Prostate gland (tissue), 2 donors: ENCODE data around the gene SLC5A8. TPM values are rescaled to one million over a fixed set of nuclear protein-coding genes. Genes with fewer than 3 reads are reported as not detected.

Experiments used
- DNase-seq: peaks from one replicate; pipeline ENCODE4 v3.0.0-alpha.2; 2019; ENCODE audit warnings: low spot score
- H3K27ac ChIP-seq, 2 donors: fragments of 200-600 bp; sonication (generic); 2 replicates each; pipeline ENCODE4 v1.5.1; 2017 to 2019
- H3K27me3 ChIP-seq: fragments of 200-600 bp; sonication (generic); replicated peaks from 2 replicates; pipeline ENCODE4 v1.5.1; 2019; ENCODE audit not compliant: insufficient read depth
- H3K36me3 ChIP-seq, 2 donors: fragments of 200-600 bp; sonication (generic); 1 replicate in 1 of 2; 2 replicates in 1 of 2; pipeline versions ENCODE4 v1.5.1 to v1.8.1; 2017 to 2019
- H3K4me1 ChIP-seq: fragments of 200-600 bp; sonication (generic); replicated peaks from 2 replicates; pipeline ENCODE4 v1.5.1; 2019
- H3K4me3 ChIP-seq, 2 donors: fragments of 200-600 bp; sonication (generic); 2 replicates each; pipeline ENCODE4 v1.5.1; 2017 to 2019
- H3K9me3 ChIP-seq: fragments of 200-600 bp; sonication (generic); 2 replicates; pipeline ENCODE4 v1.5.1; 2017
- POLR2A ChIP-seq: fragments of 450-650 bp; IDR thresholded peaks from one replicate; pipeline ENCODE4 v1.6.1; 2016; ENCODE audit warnings: antibody characterized with exemption, mild to moderate bottlenecking
- POLR2AphosphoS5 ChIP-seq: sonication (generic); formaldehyde crosslinking; IDR thresholded peaks from one replicate; pipeline ENCODE4 v1.6.1; 2017; ENCODE audit warnings: antibody characterized with exemption
- WGBS: methylation state at CpG from one replicate; pipeline ENCODE4 v1.1.5; 2018; 5-methylcytosine and 5-hydroxymethylcytosine counted together
- intact Hi-C: fragments of 100-400 bp; cut with DNase I; formaldehyde crosslinking; loops from one replicate; pipeline ENCODE4 v1.14.2; 2022
- total RNA-seq, 2 donors: library from RNA; depleted of rRNA; stranded (reverse); fragments of >200 nt; gene quantifications; one replicate each; pipeline ENCODE4 v1.1.0, GENCODE V29; 2016
- TF ChIP-seq, protein P1 (sequence below), 4 experiments: fragments of 200-600 bp in 2 of 4; fragments of 450-650 bp in 2 of 4; sonication (generic) in 2 of 4; IDR thresholded peaks; 1 replicate in 3 of 4; 2 replicates in 1 of 4; pipeline ENCODE4 v1.5.1; 2016 to 2019; ENCODE audit warnings: antibody characterized with exemption in 4 of 4, mild to moderate bottlenecking in 2 of 4, moderate library complexity in 2 of 4

Gene SLC5A8
- total RNA-seq, 2 donors from 2014 or later = 0.51 to 5.6 TPM

- no peak overlapping the region for H3K27ac ChIP-seq
- no peak for DNase-seq
- WGBS = 83% methylated on average over 3 of the region's 3 CpGs
- H3K9me3 ChIP-seq = no peaks in the 10 kb centered on the region
- TF ChIP-seq POLR2A (no peak), POLR2AphosphoS5 (no peak)
- TF ChIP-seq, protein P1, sequence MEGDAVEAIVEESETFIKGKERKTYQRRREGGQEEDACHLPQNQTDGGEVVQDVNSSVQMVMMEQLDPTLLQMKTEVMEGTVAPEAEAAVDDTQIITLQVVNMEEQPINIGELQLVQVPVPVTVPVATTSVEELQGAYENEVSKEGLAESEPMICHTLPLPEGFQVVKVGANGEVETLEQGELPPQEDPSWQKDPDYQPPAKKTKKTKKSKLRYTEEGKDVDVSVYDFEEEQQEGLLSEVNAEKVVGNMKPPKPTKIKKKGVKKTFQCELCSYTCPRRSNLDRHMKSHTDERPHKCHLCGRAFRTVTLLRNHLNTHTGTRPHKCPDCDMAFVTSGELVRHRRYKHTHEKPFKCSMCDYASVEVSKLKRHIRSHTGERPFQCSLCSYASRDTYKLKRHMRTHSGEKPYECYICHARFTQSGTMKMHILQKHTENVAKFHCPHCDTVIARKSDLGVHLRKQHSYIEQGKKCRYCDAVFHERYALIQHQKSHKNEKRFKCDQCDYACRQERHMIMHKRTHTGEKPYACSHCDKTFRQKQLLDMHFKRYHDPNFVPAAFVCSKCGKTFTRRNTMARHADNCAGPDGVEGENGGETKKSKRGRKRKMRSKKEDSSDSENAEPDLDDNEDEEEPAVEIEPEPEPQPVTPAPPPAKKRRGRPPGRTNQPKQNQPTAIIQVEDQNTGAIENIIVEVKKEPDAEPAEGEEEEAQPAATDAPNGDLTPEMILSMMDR (IDR thresholded peaks at IDR 0.05) = no peak
- H3K4me3 ChIP-seq = no peak overlapping the region
- intact Hi-C loops = no loop called here
- no peaks in the 10 kb centered on the region for H3K27me3 ChIP-seq
- no peaks in the 10 kb centered on the region for H3K36me3 ChIP-seq
- no peaks in the 10 kb centered on the region for H3K4me1 ChIP-seq
These were observed 35.5 kb downstream of the SLC5A8 start for GRCh38 chr12:101174541-101174940.

GRCh38 chr12:101173197-101173749 lies 36.8 kb downstream of the SLC5A8 start:
- Histone ChIP-seq H3K9me3 (no peaks in the 10 kb centered on the region), H3K27me3 (no peaks in the 10 kb centered on the region), H3K4me3 (no peak overlapping the region), H3K4me1 (no peaks in the 10 kb centered on the region), H3K36me3 (no peaks in the 10 kb centered on the region), H3K27ac (no peak overlapping the region)
- DNase-seq = no peak
- 87% methylated on average over 7 of the region's 7 CpGs for WGBS
- intact Hi-C loops = no loop called here
- TF ChIP-seq POLR2A (no peak), POLR2AphosphoS5 (no peak)
- TF ChIP-seq, protein P1 (IDR thresholded peaks at IDR 0.05) = no peak

GRCh38 chr12:101172316-101172715 lies 37.7 kb downstream of the SLC5A8 start:
- TF ChIP-seq POLR2A (no peak), POLR2AphosphoS5 (no peak)
- TF ChIP-seq, protein P1 (IDR thresholded peaks at IDR 0.05) = no peak
- DNase-seq = no peak
- H3K4me1 ChIP-seq = no peaks in the 10 kb centered on the region
- H3K27ac ChIP-seq = no peak overlapping the region
- intact Hi-C loops = no loop called here
- no peak overlapping the region for H3K4me3 ChIP-seq
- H3K36me3 ChIP-seq = no peaks in the 10 kb centered on the region
- H3K9me3 ChIP-seq = no peaks in the 10 kb centered on the region
- no peaks in the 10 kb centered on the region for H3K27me3 ChIP-seq
- WGBS = 55% methylated on average over 5 of the region's 5 CpGs

- no peaks in the 10 kb centered on the region for H3K4me1 ChIP-seq
- no peak overlapping the region for H3K4me3 ChIP-seq
- H3K27ac ChIP-seq = no peak overlapping the region
- TF ChIP-seq POLR2A (no peak), POLR2AphosphoS5 (no peak)
- TF ChIP-seq, protein P1 (IDR thresholded peaks at IDR 0.05) = no peak
- intact Hi-C loops = no loop called here
- H3K36me3 ChIP-seq = no peaks in the 10 kb centered on the region
- no peak for DNase-seq
- no peaks in the 10 kb centered on the region for H3K9me3 ChIP-seq
- no peaks in the 10 kb centered on the region for H3K27me3 ChIP-seq
- WGBS = 93% methylated on average over 5 of the region's 5 CpGs
These were observed 42.0 kb downstream of the SLC5A8 start for GRCh38 chr12:101168001-101168400.

DNA sequence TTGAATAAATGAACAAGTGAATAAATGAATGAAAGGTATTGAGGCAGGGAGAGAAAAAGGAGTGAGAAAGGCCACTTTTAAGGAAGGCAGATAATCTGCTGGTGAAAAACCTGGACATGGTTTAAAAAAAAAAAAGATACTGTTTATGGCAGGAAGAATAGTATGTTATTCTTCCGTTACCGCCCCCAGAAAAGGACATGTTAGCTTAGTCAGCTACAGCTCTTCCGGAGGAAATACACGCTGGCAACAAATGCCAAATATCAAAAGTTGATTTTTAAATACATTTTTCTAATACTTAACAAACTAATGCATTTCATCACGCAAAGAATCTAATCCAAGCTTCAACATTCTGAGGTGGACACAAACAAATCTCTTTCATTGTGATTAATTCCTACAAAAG lies 43.2 kb downstream of the SLC5A8 start:
- no peaks in the 10 kb centered on the region for H3K27me3 ChIP-seq
- no peaks in the 10 kb centered on the region for H3K4me1 ChIP-seq
- H3K27ac ChIP-seq = no peak overlapping the region
- no peak for DNase-seq
- H3K4me3 ChIP-seq = no peak overlapping the region
- H3K9me3 ChIP-seq = no peaks in the 10 kb centered on the region
- no peaks in the 10 kb centered on the region for H3K36me3 ChIP-seq
- intact Hi-C loops = no loop called here
- WGBS = 86% methylated on average over 5 of the region's 5 CpGs
- TF ChIP-seq POLR2A = no peak
- TF ChIP-seq, protein P1 (IDR thresholded peaks at IDR 0.05) = no peak
- TF ChIP-seq POLR2AphosphoS5 = no peak
